B cell (primary cell): ENCODE data around the gene PLEKHG4. TPM values are rescaled to one million over a fixed set of nuclear protein-coding genes. Genes with fewer than 3 reads are reported as not detected.
A peak's percentile ranks its signal among the peaks of the same experiment; 100 is the strongest.

ENCODE experiments used
- ATAC-seq: fragments of 200-7000 bp; cut with Tn5 transposase; one replicate; pipeline ENCODE4 v1.10.0; 2021; ENCODE audit warnings: low read depth, mild to moderate bottlenecking, moderate number of reproducible peaks, moderate library complexity
- CTCF ChIA-PET: fragments of 350-600 bp; sonication (Branson Sonifier 250); formaldehyde crosslinking; loops from one replicate; lab custom pipeline; 2021; ENCODE audit warnings: antibody characterized with exemption, inconsistent platforms; lab: Charles Lee
- POLR2A ChIA-PET: fragments of 350-600 bp; sonication (Branson Sonifier 250); formaldehyde crosslinking; loops from one replicate; lab custom pipeline; 2021; ENCODE audit warnings: antibody characterized with exemption; lab: Charles Lee
- DNase-seq: peaks from one replicate; pipeline ENCODE4 v3.0.0; 2013
- H2AFZ ChIP-seq: 2 replicates; pipeline ENCODE4 v1.6.1; 2012; ENCODE audit warnings: mild to moderate bottlenecking, low read depth, low read length; ENCODE audit not compliant: insufficient read depth, poor library complexity, severe bottlenecking
- H3K27ac ChIP-seq, 2 donors: 1 replicate in 1 of 2; 2 replicates in 1 of 2; pipeline ENCODE4 v1.5.1; 2012 to 2013; ENCODE audit warnings: low read length in 2 of 2, mild to moderate bottlenecking in 2 of 2, moderate library complexity in 1 of 2
- H3K27me3 ChIP-seq, 4 experiments: fragments of 200-600 bp in 1 of 4; sonication (generic) in 1 of 4; replicated peaks in 1 of 4; 1 replicate in 2 of 4; 2 replicates in 2 of 4; pipeline versions ENCODE4 v1.6.1 to v1.7.0; 2013 to 2016; ENCODE audit warnings: low read length in 3 of 4, mild to moderate bottlenecking in 2 of 4, mixed read lengths in 1 of 4, moderate library complexity in 1 of 4; ENCODE audit not compliant: insufficient read depth in 4 of 4, control insufficient read depth in 3 of 4; ENCODE audit errors: control extremely low read depth in 1 of 4
- H3K36me3 ChIP-seq, 2 experiments: replicated peaks in 1 of 2; 1 replicate in 1 of 2; 2 replicates in 1 of 2; pipeline versions ENCODE4 v1.6.1 to v1.7.1; 2013; ENCODE audit warnings: low read length in 1 of 2; ENCODE audit not compliant: insufficient read depth in 2 of 2, control insufficient read depth in 1 of 2; ENCODE audit errors: control extremely low read depth in 1 of 2, extremely low read depth in 1 of 2
- H3K4me1 ChIP-seq, 2 donors: fragments of 200-600 bp in 1 of 2; sonication (generic) in 1 of 2; 1 replicate in 1 of 2; 2 replicates in 1 of 2; pipeline versions ENCODE4 v1.5.1 to v1.6.1; 2013 to 2017; ENCODE audit warnings: low read length in 2 of 2; ENCODE audit not compliant: control insufficient read depth in 2 of 2, insufficient read depth in 2 of 2
- H3K4me2 ChIP-seq: replicated peaks from 2 replicates; pipeline ENCODE3; 2012; ENCODE audit warnings: mild to moderate bottlenecking, low read depth, low read length; ENCODE audit not compliant: poor library complexity, severe bottlenecking
- H3K4me3 ChIP-seq, 5 experiments: fragments of 200-600 bp in 1 of 5; sonication (generic) in 1 of 5; 1 replicate in 3 of 5; 2 replicates in 2 of 5; pipeline versions ENCODE4 v1.5.1 to v1.7.0; 2011 to 2016; ENCODE audit warnings: low read length in 4 of 5, mild to moderate bottlenecking in 4 of 5, low read depth in 2 of 5, control low read depth in 1 of 5, moderate library complexity in 1 of 5; ENCODE audit not compliant: insufficient read depth in 1 of 5; ENCODE audit errors: control extremely low read depth in 1 of 5, extremely low read depth in 1 of 5
- H3K79me2 ChIP-seq: fragments of 200-600 bp; sonication (generic); one replicate; pipeline ENCODE4 v1.6.0; 2016; ENCODE audit warnings: low read length; ENCODE audit not compliant: control insufficient read depth, insufficient read depth
- H3K9ac ChIP-seq: fragments of 200-600 bp; sonication (generic); 2 replicates; pipeline ENCODE4 v1.6.1; 2017; ENCODE audit warnings: mild to moderate bottlenecking, low read length, moderate library complexity
- H3K9me3 ChIP-seq, 3 donors: one replicate each; pipeline versions ENCODE4 v1.6.1 to v1.7.1; 2013; ENCODE audit warnings: low read length in 2 of 3; ENCODE audit not compliant: control insufficient read depth in 2 of 3, insufficient read depth in 1 of 3; ENCODE audit errors: control extremely low read depth in 1 of 3
- H4K20me1 ChIP-seq: 2 replicates; pipeline ENCODE4 v1.6.0; 2012; ENCODE audit warnings: mild to moderate bottlenecking, low read length; ENCODE audit not compliant: insufficient read depth, control insufficient read depth, poor library complexity, severe bottlenecking
- H3K27ac Mint-ChIP-seq: one replicate; pipeline ENCODE4 v1.8.0; 2021; ENCODE audit warnings: mixed read lengths
- H3K27me3 Mint-ChIP-seq: one replicate; pipeline ENCODE4 v1.8.0; 2021; ENCODE audit warnings: mixed read lengths
- H3K4me1 Mint-ChIP-seq: one replicate; pipeline ENCODE4 v1.8.0; 2021; ENCODE audit warnings: mixed read lengths
- H3K4me3 Mint-ChIP-seq: one replicate; pipeline ENCODE4 v1.8.0; 2021; ENCODE audit warnings: mixed read lengths
- H3K9me3 Mint-ChIP-seq: one replicate; pipeline ENCODE4 v1.8.0; 2022; ENCODE audit warnings: mixed read lengths; ENCODE audit not compliant: insufficient read depth
- CTCF ChIP-seq: fragments of 200-600 bp; IDR thresholded peaks from one replicate; pipeline ENCODE4 v1.8.0; 2022; ENCODE audit warnings: antibody characterized with exemption, mild to moderate bottlenecking
- EZH2 ChIP-seq: IDR thresholded peaks from 2 replicates; pipeline ENCODE4 v1.6.1; 2012; ENCODE audit warnings: borderline replicate concordance, low read depth, mild to moderate bottlenecking, moderate library complexity, low read length; ENCODE audit not compliant: insufficient read depth, poor library complexity, severe bottlenecking
- WGBS: methylation state at CpG from one replicate; pipeline ENCODE4 v1.1.5; 2013; ENCODE audit warnings: missing lambda C conversion rate; ENCODE audit not compliant: insufficient coverage; 5-methylcytosine and 5-hydroxymethylcytosine counted together
- intact Hi-C: fragments of 100-400 bp; cut with micrococcal nuclease; formaldehyde crosslinking; loops from one replicate; pipeline ENCODE4 v1.10.0; 2022
- polyA minus RNA-seq: library from RNA; depleted of rRNA, polyadenylated mRNA; stranded (reverse); fragments of >200 nt; gene quantifications from 2 replicates; pipeline ENCODE4 v1.2.3, GENCODE V29; 2012
- polyA plus RNA-seq: library from polyadenylated mRNA; depleted of rRNA; stranded (reverse); fragments of >200 nt; gene quantifications from 2 replicates; pipeline ENCODE4 v1.2.3, GENCODE V29; 2012
- total RNA-seq, 2 donors: library from RNA; stranded (reverse); fragments of 120-200 nt in 1 of 2; gene quantifications; 1 replicate in 1 of 2; 2 replicates in 1 of 2; pipeline versions ENCODE4 v1.2.3 to v1.2.4, GENCODE V29; 2013 to 2022

The PLEKHG4 gene
- total RNA-seq (6.0 and 6.7 TPM in 2 replicates), polyA plus RNA-seq (4.6 and 7.1 TPM in 2 replicates), polyA minus RNA-seq (3.4 and 4.4 TPM in 2 replicates)
- total RNA-seq (2013) = 2.5 TPM

GRCh38 chr16:67279296-67280089, at the start of gene PLEKHG4:
Gene PLEKHG4 (plus strand): TSS chr16:67279532. CDS start chr16:67280045, 513 bp downstream.
- H3K9me3 ChIP-seq = no peaks in the 10 kb centered on the region
- ChIA-PET POLR2A (interaction anchor here (0.6 kb wide), 1 partner anchor 585 kb away, joined by 6 read pairs; no protein-coding TSS in a partner anchor), CTCF (interaction anchor here (0.8 to 1.5 kb wide), 4 partner anchors 10 to 58 kb away, joined by 3 to 4 read pairs (median 4); no protein-coding TSS in a partner anchor)
- Mint-ChIP-seq H3K27me3 (no peaks in the 10 kb centered on the region), H3K9me3 (no peaks in the 10 kb centered on the region), H3K4me1 (peaks cover 6% of the 10 kb centered on the region), H3K4me3 (peak within 1 kb of the TSS; percentile 85), H3K27ac (peak within 1 kb of the TSS; percentile 56)
- H3K9ac ChIP-seq = peak within 1 kb of the TSS; percentile 72
- TF ChIP-seq CTCF = peak; percentile 81
- TF ChIP-seq EZH2 = no peak
- 31% methylated on average over 81 of the region's 83 CpGs for WGBS
- H3K4me1 ChIP-seq = peaks cover 7 to 11% of the 10 kb centered on the region in 2 donors
- ATAC-seq = peak; percentile 96
- H3K79me2 ChIP-seq = peaks cover 3% of the 10 kb centered on the region
- H3K4me3 ChIP-seq = peak within 1 kb of the TSS in 4 of 5 experiments; percentile 51 to 72 (median 58)
- H4K20me1 ChIP-seq = no peaks in the 10 kb centered on the region
- intact Hi-C loops = loop anchor here (1.0 to 2.0 kb wide), 2 partner anchors 33 to 120 kb away; partner anchors contain the start of gene FHOD1
- DNase-seq = peak; percentile 84
- no peaks in the 10 kb centered on the region for H3K27me3 ChIP-seq
- peak within 1 kb of the TSS in 1 of 2 donors; percentile 28 for H3K27ac ChIP-seq
- H3K36me3 ChIP-seq = no peaks in the 10 kb centered on the region
- peak within 1 kb of the TSS; percentile 94 for H3K4me2 ChIP-seq
- H2AFZ ChIP-seq = peak within 1 kb of the TSS; percentile 91
